Retinal pigment epithelial cell (primary cell): ENCODE results near the gene UNC45A.

Source experiments
- DNase-seq: peaks from one replicate; pipeline ENCODE4 v3.0.0-alpha.2; 2010; ENCODE audit warnings: low read depth
- H3K4me3 ChIP-seq: 2 replicates; pipeline ENCODE4 v1.5.1; 2011; ENCODE audit warnings: mild to moderate bottlenecking, low read length, control low read depth, moderate library complexity
- CTCF ChIP-seq: conservative IDR thresholded peaks from 2 replicates; pipeline ENCODE4 v1.5.1; 2011; ENCODE audit warnings: low read depth, low read length, control low read depth, inconsistent platforms

UNC45A gene

GRCh38 chr15:91001209-91001608 is 66.1 kb downstream of the UNC45A start:
- no peak for DNase-seq
- TF ChIP-seq CTCF = no peak
- H3K4me3 ChIP-seq = no peak overlapping the region
